ENCODE measurements around the gene IFI6. TPM values are rescaled to one million over a fixed set of nuclear protein-coding genes. Genes with fewer than 3 reads are reported as not detected.

The IFI6 gene
- total RNA-seq, 1 experiment from 2014 or later: 4.3 TPM

GRCh38 chr1:27710574-27710973 is 38.6 kb upstream of the IFI6 start:
- no peak overlapping the region for H3K14ac ChIP-seq (ENCODE audit: insufficient read depth, low read length)
- TF ChIP-seq, protein P1, sequence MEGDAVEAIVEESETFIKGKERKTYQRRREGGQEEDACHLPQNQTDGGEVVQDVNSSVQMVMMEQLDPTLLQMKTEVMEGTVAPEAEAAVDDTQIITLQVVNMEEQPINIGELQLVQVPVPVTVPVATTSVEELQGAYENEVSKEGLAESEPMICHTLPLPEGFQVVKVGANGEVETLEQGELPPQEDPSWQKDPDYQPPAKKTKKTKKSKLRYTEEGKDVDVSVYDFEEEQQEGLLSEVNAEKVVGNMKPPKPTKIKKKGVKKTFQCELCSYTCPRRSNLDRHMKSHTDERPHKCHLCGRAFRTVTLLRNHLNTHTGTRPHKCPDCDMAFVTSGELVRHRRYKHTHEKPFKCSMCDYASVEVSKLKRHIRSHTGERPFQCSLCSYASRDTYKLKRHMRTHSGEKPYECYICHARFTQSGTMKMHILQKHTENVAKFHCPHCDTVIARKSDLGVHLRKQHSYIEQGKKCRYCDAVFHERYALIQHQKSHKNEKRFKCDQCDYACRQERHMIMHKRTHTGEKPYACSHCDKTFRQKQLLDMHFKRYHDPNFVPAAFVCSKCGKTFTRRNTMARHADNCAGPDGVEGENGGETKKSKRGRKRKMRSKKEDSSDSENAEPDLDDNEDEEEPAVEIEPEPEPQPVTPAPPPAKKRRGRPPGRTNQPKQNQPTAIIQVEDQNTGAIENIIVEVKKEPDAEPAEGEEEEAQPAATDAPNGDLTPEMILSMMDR (conservative IDR thresholded peaks at IDR 0.05): no peak
- no peaks in the 10 kb centered on the region for H3K79me1 ChIP-seq (ENCODE audit: insufficient read depth, low read depth, low read length, poor library complexity, severe bottlenecking)
- no peak overlapping the region for H4K8ac ChIP-seq (replicated peaks; ENCODE audit: insufficient read length, low read depth, low read length)
- H3K9ac ChIP-seq (ENCODE audit: extremely low read depth, insufficient read length, low read length): no peak overlapping the region
- Mint-ChIP-seq H3K27ac (no peak overlapping the region), H3K9me3 (peaks cover under 1 to 3% of the 10 kb centered on the region in 2 experiments; a peak in 1 of 5 replicates), H3K27me3 (ENCODE audit: low read depth) (no peaks in the 10 kb centered on the region; the same call in none of the 2 replicates), H3K36me3 (ENCODE audit: insufficient read depth in 1 of 3, low read depth in 3 of 3) (0 out of 7 replicates have a peak, but pooled peaks cover 0 to under 1% (median 0%) of the 10 kb centered on the region in 3 experiments), H3K4me1 (peaks cover 7 to 12% of the 10 kb centered on the region in 2 experiments), H3K4me3 (no peak overlapping the region)
- no peak overlapping the region for H2BK5ac ChIP-seq (ENCODE audit: insufficient read length, low read length)
- WGBS (ENCODE audit: extremely low coverage, insufficient read length, low lambda C conversion rate): no CpG with 5 or more reads among the region's 2 CpGs
- H3K18ac ChIP-seq (ENCODE audit: insufficient read length, low read depth, low read length): no peak overlapping the region
- H3K4me2 ChIP-seq (ENCODE audit: insufficient read depth, insufficient read length, low read length): no peak overlapping the region
- no peak for DNase-seq
- no peak overlapping the region for H2BK12ac ChIP-seq (ENCODE audit: insufficient read length, low read depth, low read length)
- no peaks in the 10 kb centered on the region; the same call in 1 of the 2 replicates for H3K4me1 ChIP-seq (ENCODE audit: insufficient read depth, low read length)
- H2AK5ac ChIP-seq (ENCODE audit: insufficient read length, low read length): no peak overlapping the region
- no peaks in the 10 kb centered on the region for H3K27me3 ChIP-seq (ENCODE audit: insufficient read depth, low read length)
- no peak overlapping the region for H2AFZ ChIP-seq (ENCODE audit: low read length)
- H2BK20ac ChIP-seq (ENCODE audit: low read depth, low read length, poor library complexity, severe bottlenecking): no peak overlapping the region
- no peak overlapping the region for H3K56ac ChIP-seq (ENCODE audit: insufficient read length, low read depth, low read length)
- no peak overlapping the region for H3K27ac ChIP-seq (ENCODE audit: insufficient read length, low read depth, low read length)
- H3K23me2 ChIP-seq (ENCODE audit: insufficient read length, low read depth, low read length, poor library complexity, severe bottlenecking): no peaks in the 10 kb centered on the region
- H3K23ac ChIP-seq (ENCODE audit: insufficient read length, low read depth, low read length): no peak overlapping the region
- no peak overlapping the region for H4K5ac ChIP-seq (ENCODE audit: insufficient read length, low read depth, low read length)
- no peaks in the 10 kb centered on the region for H3K9me3 ChIP-seq (ENCODE audit: control insufficient read depth, low read depth, low read length)
- H2BK15ac ChIP-seq (ENCODE audit: low read depth, low read length): no peak overlapping the region
- H4K91ac ChIP-seq (ENCODE audit: insufficient read length, low read depth, low read length): no peak overlapping the region
- H4K20me1 ChIP-seq (ENCODE audit: control insufficient read depth, insufficient read depth, insufficient read length): no peaks in the 10 kb centered on the region
- no peak overlapping the region for H2BK120ac ChIP-seq (ENCODE audit: low read depth, low read length, poor library complexity, severe bottlenecking)
- no peak overlapping the region for H3K4ac ChIP-seq (ENCODE audit: low read depth, low read length)
- H3K79me2 ChIP-seq (ENCODE audit: insufficient read depth, low read length): no peaks in the 10 kb centered on the region
- no peak overlapping the region for H3T11ph ChIP-seq (ENCODE audit: low read length)

Data from H9 (cell line).